GM19397 (cell line): ENCODE measurements around the gene ARPC1B.

ENCODE experiments used
- ATAC-seq: cut with Tn5 transposase; IDR thresholded peaks from one replicate; pipeline ENCODE4 v1.9.1; 2021; ENCODE audit warnings: mild to moderate bottlenecking, moderate library complexity; ENCODE audit not compliant: unreplicated experiment

The ARPC1B gene

GRCh38 chr7:99440195-99440594 lies 65.7 kb downstream of the ARPC1B start:
- no peak for ATAC-seq
